ENCODE measurements around the gene MXI1.

MXI1 gene

GRCh38 chr10:110274647-110275046 is 67.2 kb downstream of the MXI1 start:
- DNase-seq (ENCODE audit: low spot score), result no peak

- DNase-seq (ENCODE audit: low spot score), result no peak
Measured at GRCh38 chr10:110275128-110275729, 67.8 kb downstream of the MXI1 start.

DNA sequence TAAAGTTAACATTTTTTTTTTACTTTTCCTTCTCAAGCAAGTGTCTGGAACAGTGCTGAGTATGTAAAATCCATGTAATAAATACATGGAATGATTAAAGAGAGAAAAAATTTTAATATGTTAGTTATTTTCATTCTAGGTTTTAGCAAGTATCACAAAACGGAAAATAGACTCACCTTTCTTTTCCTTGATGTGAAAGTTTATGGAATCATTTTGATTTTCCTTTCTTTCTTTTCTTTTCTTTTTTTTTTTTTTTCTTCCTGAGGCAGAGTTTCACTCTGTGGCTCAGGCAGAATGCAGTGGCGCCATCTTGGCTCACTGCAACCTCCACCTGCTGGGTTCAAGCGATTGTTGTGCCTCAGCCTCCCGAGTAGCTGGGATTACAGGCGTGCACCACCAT is 69.2 kb downstream of the MXI1 start:
- DNase-seq (ENCODE audit: low spot score), result no peak

DNA sequence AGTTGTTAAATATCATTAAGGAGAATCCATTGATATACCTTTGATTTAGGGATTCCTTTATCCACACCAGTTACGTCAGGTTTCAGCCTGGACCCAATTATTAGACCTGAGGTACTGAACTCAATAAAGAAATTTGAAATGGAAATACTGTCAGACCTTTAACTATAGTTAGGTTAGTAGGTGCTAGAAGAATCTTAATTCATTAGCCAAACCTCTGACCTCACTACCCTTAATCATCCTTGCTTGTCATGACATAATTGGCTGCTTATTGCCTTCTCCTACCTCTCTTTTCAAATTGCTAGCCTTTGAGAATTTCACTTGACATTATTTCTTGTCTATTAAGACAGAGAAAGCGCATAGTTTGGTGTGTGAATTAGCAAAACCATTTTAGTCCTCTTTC is 70.2 kb downstream of the MXI1 start:
- DNase-seq (ENCODE audit: low spot score), result no peak

GRCh38 chr10:110278562-110279406 is 71.4 kb downstream of the MXI1 start:
- DNase-seq (ENCODE audit: low spot score), result no peak

- peak; percentile 62 for DNase-seq (ENCODE audit: low spot score)
Measured at GRCh38 chr10:110279407-110279986, 72.1 kb downstream of the MXI1 start.

DNA sequence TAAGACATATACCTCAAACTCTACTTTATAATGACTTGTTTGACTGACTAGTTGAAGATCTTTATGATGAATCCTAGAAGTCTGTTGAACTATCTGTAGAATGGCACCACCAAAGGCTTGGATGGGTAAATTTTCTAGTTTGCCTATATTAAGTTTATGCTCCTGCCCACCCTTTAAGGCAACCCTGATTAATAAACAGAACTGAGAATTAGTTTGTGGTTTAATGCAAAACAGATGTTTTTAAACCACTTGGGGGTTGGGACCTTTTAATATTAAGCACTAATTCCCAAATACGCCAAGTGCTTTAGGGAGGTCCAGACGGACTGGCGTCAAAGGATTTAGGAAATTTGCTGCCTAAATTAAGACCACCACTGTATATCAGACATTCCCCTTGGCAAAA is 76.9 kb downstream of the MXI1 start:
- DNase-seq (ENCODE audit: low spot score), result no peak

DNA sequence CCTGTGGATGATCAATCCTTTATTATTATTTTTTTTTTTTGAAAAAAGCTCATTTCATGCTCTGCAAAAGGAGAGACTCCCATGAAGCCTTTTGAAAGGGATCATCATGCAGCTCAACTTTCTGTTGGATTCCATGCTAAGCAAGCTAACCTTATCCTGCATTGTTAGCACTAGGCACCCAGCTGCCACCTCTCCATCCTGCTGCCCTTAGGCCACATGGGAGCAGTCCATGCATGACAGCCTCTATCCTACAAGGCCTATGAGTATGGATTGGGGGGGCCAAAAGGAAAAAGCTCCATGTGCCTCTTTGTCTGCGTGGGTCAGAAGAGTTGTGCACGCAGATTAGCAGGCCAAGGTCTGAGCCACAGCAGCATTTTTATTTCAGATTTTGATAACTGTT is 78.1 kb downstream of the MXI1 start:
- no peak for DNase-seq (ENCODE audit: low spot score)

DNA sequence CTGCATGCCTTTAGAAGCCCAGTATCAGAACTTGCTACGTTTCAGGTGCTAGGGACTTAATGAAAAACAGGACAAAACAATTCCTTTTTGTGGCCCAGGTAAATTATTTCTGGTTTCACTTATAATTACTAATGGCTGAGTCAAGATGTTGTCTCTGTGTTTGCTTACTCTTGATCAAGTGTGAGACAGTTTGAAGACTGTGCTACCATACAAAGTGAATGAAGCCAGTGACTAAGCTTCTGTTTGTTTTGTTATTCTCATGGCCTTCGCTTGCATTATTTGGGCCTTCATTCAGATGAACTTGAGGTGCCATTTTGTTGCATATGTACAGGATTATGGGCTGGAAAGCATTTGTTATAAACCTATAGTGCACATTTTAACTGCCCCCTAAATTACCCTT is 79.4 kb downstream of the MXI1 start:
- DNase-seq (ENCODE audit: low spot score), result no peak

GRCh38 chr10:110296966-110297365 is 89.6 kb downstream of the MXI1 start:
- DNase-seq (ENCODE audit: low spot score), result no peak

GRCh38 chr10:110300486-110300986 is 93.1 kb downstream of the MXI1 start:
- DNase-seq (ENCODE audit: low spot score), result no peak

- DNase-seq (ENCODE audit: low spot score), result peak; percentile 8
Measured at GRCh38 chr10:110303681-110304080, 96.3 kb downstream of the MXI1 start.

- DNase-seq (ENCODE audit: low spot score), result peak; percentile 21
Measured at GRCh38 chr10:110304394-110304779, 97.0 kb downstream of the MXI1 start.

- DNase-seq (ENCODE audit: low spot score), result peak; percentile 99
Measured at GRCh38 chr10:110304780-110305421, 97.5 kb downstream of the MXI1 start, which contains the start of gene SMNDC1. TSS of gene SMNDC1 (minus strand) at chr10:110304920. CDS start at chr10:110303587, 1,333 bp downstream.

DNA sequence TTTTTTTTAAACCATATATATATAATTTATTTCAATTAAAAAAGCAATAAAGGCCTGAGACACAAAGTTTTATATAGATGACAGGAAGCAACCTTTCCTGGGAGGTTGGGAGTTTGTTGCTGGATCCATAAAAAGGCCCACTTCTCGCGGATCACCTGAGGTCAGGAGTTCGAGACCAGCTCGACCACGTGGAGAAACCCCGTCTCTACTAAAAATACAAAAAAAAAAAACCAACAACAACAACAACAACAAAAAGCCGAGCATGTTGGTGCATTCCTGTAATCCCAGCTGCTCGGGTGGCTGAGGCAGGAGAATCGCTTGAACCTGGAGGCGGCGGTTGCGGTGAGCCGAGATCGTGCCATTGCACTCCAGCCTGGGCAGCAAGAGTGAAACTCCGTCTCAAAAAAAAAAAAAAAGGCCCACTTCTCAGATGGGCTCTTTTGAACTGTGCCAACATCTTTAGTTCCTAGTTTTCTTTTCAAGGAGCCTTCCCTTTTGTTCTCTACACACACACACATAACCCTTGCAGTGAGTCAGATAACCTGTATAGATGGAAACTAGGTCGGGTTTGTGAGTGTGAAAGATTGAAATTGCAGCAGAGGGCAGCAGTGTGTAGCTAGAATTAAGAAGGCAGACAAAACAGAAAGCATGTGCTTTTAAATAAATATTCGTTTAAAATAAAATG is 98.5 kb downstream of the MXI1 start:
- DNase-seq (ENCODE audit: low spot score), result peak; percentile 95

DNA sequence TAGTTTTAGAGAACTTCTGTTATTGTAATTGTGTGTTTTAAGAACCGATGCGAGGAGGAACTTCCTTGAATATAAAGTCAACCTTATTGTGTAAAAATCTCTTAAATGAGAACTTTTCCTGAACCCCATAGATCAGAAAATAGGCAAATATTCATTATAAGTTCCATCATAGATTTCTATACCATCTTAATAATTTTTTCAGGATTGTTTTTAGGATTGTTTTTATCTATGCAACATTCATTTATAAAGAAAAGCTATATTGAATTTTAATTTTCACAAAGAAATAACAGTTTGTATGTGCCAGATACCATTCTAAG is 99.0 kb downstream of the MXI1 start:
- DNase-seq (ENCODE audit: low spot score), result no peak

DNA sequence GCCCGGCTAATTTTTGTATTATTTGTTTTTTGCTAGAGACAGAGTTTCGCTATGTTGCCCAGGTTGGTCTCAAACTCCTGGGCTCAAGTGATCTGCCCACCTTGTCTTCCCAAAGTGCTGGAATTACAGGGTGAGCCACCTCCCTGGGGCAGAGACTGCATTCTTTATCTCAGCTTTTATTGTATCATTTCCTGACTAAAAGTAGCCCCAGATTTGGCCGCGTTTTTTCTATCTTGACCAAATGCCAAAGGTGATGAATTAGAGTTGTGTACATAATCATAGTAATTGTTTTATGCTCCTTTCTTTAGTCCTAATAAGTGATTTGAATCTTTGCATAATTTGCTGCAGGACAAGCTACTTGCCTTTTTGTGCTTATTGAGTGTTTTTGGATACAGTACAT is 100.4 kb downstream of the MXI1 start:
- DNase-seq (ENCODE audit: low spot score), result peak; percentile 47

DNA sequence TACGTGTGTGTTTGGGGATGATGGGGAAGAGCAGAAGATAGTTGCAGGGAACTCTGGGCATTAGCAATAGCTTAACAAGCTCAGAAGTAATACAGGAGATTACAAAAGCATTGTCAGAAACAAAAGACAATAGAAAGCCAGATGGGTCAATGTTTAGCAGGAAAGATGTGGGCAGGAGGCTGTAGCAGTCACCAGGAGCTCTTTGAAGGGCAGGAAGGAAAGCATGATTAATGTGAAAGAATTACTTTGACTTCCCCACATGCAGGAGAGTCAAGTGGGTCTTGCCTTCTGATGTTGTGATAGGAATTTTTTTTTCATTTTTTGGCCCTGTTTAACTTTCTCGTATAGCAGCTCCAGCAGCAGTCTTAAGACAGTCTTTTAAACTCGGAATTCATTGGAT is 103.3 kb downstream of the MXI1 start:
- peak; percentile 94 for DNase-seq (ENCODE audit: low spot score)

GRCh38 chr10:110311357-110311949 is 104.0 kb downstream of the MXI1 start:
- peak; percentile 89 for DNase-seq (ENCODE audit: low spot score)

DNA sequence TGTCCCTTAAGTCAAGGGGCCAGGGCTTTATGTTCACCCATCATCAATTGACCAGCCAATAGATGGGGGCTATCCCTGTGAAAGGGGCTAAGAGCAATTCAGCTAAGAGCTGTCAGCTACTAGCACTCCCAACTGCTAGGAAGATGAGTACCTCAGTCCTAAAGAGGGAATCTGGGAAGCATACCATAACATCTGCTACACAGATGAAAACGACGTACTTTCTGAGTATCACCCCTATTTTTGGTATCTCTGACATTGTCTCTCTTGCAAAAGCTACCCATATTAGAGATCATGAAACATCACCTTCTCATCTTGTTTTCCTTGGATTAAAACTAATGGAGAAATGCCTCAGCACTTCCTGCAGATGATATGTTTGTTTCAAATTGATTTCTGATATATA is 104.8 kb downstream of the MXI1 start:
- no peak for DNase-seq (ENCODE audit: low spot score)

GRCh38 chr10:110313674-110314073 is 106.3 kb downstream of the MXI1 start:
- DNase-seq (ENCODE audit: low spot score), result no peak
